Measurements from ENCODE around the gene FAM184A. TPM values are rescaled to one million over a fixed set of nuclear protein-coding genes. Genes with fewer than 3 reads are reported as not detected.

Gene FAM184A
- total and polyA plus RNA-seq, 5 donors from 2014 or later: 1.0 to 7.7 (median 1.7) TPM

DNA sequence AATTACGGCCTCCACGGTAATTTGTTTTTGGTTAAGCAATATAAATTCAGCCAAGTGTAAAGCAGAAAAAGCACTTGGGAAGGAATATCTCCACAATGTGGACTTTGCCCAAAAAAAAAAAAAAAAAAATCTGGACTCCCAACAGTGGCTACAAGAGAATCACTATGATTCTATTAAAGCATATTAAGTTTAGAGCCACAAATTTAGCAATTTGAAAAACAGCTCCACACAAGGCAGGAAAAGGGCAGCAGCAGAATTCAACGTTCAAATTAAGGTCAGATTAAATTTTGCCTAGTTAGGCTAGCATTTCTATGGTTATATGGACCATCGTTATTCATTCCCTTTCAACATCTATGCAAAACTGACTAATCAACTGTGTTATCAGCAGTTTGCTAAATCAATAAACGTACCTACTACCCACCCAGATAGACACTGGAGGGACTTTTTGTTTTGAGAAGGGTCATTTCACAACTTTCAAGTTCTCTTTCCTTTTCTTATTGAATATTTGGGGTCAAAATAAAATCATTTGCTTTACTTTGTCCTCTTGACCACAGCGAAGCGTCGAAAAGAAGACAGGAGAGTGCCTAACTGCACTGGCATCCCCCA is 144.5 kb downstream of the FAM184A start:
- H3K27me3 Mint-ChIP-seq: no peaks in the 10 kb centered on the region
- DNase-seq (no peak), ATAC-seq (ENCODE audit: low read depth in 2 of 2) (no peak)
- peaks cover 23 to 59% (median 41%) of the 10 kb centered on the region in 4 donors for H3K4me1 Mint-ChIP-seq
- H3K4me1 ChIP-seq (ENCODE audit: control insufficient read depth, insufficient read depth, low read length, poor library complexity, severe bottlenecking): peaks cover 14% of the 10 kb centered on the region
- H3K4me3 ChIP-seq (ENCODE audit: low read depth, low read length): peak overlapping the region; percentile 91
- H3K9me3 ChIP-seq (ENCODE audit: control insufficient read depth in 2 of 2, low read length in 2 of 2): no peaks in the 10 kb centered on the region
- H3K9me3 Mint-ChIP-seq: peaks cover 0 to 4% (median 0%) of the 10 kb centered on the region in 7 donors
- peak overlapping the region; percentile 92 to 96 (median 92) for H3K4me3 Mint-ChIP-seq
- H3K36me3 ChIP-seq (ENCODE audit: control insufficient read depth, insufficient read depth, low read length): peaks cover 20% of the 10 kb centered on the region
- H3K27ac Mint-ChIP-seq: peak overlapping the region; percentile 71 to 92 (median 87)
- H3K27ac ChIP-seq (ENCODE audit: insufficient read depth, low read length, poor library complexity, severe bottlenecking): peak overlapping the region; percentile 87
- no peaks in the 10 kb centered on the region for H3K27me3 ChIP-seq (ENCODE audit: control insufficient read depth, insufficient read depth, low read length)
- H3K36me3 Mint-ChIP-seq: peaks cover 24% of the 10 kb centered on the region

DNA sequence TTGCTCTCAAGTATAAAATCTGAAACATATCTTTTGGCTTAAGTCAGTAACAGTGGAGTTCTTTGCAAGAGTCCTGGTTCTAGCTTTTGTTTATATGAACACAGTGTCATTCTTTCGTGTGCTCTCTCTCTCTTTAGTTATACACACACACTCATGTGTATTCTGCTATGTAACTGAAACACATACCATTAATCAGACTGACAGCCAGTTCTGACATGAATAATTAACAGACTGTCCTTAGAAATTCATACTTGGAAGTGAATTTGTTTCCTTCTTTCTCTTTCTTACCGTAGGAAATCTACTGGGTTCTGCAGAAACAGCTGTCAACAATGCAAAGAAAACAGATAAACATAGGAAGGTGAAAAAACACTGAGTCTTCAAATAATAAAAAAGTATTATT is 146.0 kb downstream of the FAM184A start:
- H3K9me3 Mint-ChIP-seq: peaks cover 0 to 1% (median 0%) of the 10 kb centered on the region in 7 donors
- Histone ChIP-seq H3K36me3 (ENCODE audit: control insufficient read depth, insufficient read depth, low read length) (peaks cover 26% of the 10 kb centered on the region), H3K27me3 (ENCODE audit: control insufficient read depth, insufficient read depth, low read length) (no peaks in the 10 kb centered on the region), H3K4me1 (ENCODE audit: control insufficient read depth, insufficient read depth, low read length, poor library complexity, severe bottlenecking) (peaks cover 14% of the 10 kb centered on the region), H3K27ac (ENCODE audit: insufficient read depth, low read length, poor library complexity, severe bottlenecking) (no peak overlapping the region), H3K9me3 (ENCODE audit: control insufficient read depth in 2 of 2, low read length in 2 of 2) (no peaks in the 10 kb centered on the region), H3K4me3 (ENCODE audit: low read depth, low read length) (no peak overlapping the region)
- H3K4me3 Mint-ChIP-seq: peak overlapping the region in 2 of 4 donors; percentile 36 to 96
- DNase-seq (no peak), ATAC-seq (ENCODE audit: low read depth in 2 of 2) (no peak)
- H3K27ac Mint-ChIP-seq: no peak overlapping the region
- peaks cover 18% of the 10 kb centered on the region for H3K36me3 Mint-ChIP-seq
- no peaks in the 10 kb centered on the region for H3K27me3 Mint-ChIP-seq
- H3K4me1 Mint-ChIP-seq: peaks cover 23 to 63% (median 41%) of the 10 kb centered on the region in 4 donors

DNA sequence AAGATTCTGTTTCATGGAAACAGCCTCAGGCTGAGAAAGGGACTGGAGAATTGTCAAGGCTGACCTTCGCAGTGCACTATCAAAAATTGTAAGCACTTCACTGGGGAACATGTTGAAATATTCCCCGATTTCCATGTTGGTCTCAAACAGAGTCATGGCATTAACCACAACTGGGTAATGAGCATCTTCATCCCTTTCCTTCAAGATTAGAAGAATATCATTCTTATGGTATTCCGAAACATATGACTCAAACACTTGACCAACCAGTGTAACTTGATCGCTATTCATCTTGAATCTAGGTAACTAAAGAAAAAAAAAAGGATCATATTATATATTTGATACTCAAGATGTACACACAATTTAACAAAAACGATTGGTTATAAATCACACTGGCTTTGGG is 147.0 kb downstream of the FAM184A start:
- no peak for DNase-seq
- Histone ChIP-seq H3K9me3 (ENCODE audit: control insufficient read depth in 2 of 2, low read length in 2 of 2) (no peaks in the 10 kb centered on the region), H3K4me1 (ENCODE audit: control insufficient read depth, insufficient read depth, low read length, poor library complexity, severe bottlenecking) (peaks cover 14% of the 10 kb centered on the region), H3K27me3 (ENCODE audit: control insufficient read depth, insufficient read depth, low read length) (no peaks in the 10 kb centered on the region), H3K36me3 (ENCODE audit: control insufficient read depth, insufficient read depth, low read length) (peaks cover 30% of the 10 kb centered on the region), H3K27ac (ENCODE audit: insufficient read depth, low read length, poor library complexity, severe bottlenecking) (no peak overlapping the region), H3K4me3 (ENCODE audit: low read depth, low read length) (no peak overlapping the region)
- ATAC-seq (ENCODE audit: low read depth in 2 of 2): no peak
- no peaks in the 10 kb centered on the region for H3K9me3 Mint-ChIP-seq
- peaks cover 27 to 58% (median 39%) of the 10 kb centered on the region in 4 donors for H3K4me1 Mint-ChIP-seq
- H3K27me3 Mint-ChIP-seq: no peaks in the 10 kb centered on the region
- H3K4me3 Mint-ChIP-seq: no peak overlapping the region
- H3K36me3 Mint-ChIP-seq: peaks cover 19% of the 10 kb centered on the region
- no peak overlapping the region for H3K27ac Mint-ChIP-seq

DNA sequence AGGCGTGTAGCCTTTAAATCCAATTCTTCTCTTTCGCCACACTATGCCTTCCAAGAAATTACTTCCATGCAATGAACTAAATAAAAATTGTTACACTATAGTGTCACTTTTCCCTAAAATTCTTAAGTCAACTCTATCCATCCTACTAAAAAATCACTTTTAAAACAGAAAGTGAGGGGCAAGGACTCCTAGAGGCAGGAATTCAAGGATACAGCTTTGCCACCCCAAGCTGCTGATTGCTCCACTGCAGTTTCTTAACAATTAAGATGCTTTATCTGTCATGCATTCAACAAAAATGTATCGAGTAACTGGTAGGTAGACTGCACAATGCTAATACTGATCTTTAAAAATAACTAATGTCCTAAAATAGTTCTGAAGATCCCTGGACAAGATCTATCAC is 147.8 kb downstream of the FAM184A start:
- no peak overlapping the region for H3K27ac ChIP-seq (ENCODE audit: insufficient read depth, low read length, poor library complexity, severe bottlenecking)
- peaks cover 14% of the 10 kb centered on the region for H3K4me1 ChIP-seq (ENCODE audit: control insufficient read depth, insufficient read depth, low read length, poor library complexity, severe bottlenecking)
- no peaks in the 10 kb centered on the region for H3K27me3 Mint-ChIP-seq
- no peaks in the 10 kb centered on the region for H3K9me3 Mint-ChIP-seq
- no peak overlapping the region for H3K4me3 Mint-ChIP-seq
- H3K27me3 ChIP-seq (ENCODE audit: control insufficient read depth, insufficient read depth, low read length): no peaks in the 10 kb centered on the region
- H3K4me3 ChIP-seq (ENCODE audit: low read depth, low read length): no peak overlapping the region
- peaks cover 24 to 54% (median 36%) of the 10 kb centered on the region in 4 donors for H3K4me1 Mint-ChIP-seq
- DNase-seq (no peak), ATAC-seq (ENCODE audit: low read depth in 2 of 2) (no peak)
- H3K36me3 ChIP-seq (ENCODE audit: control insufficient read depth, insufficient read depth, low read length): peaks cover 33% of the 10 kb centered on the region
- H3K27ac Mint-ChIP-seq: no peak overlapping the region
- no peaks in the 10 kb centered on the region for H3K9me3 ChIP-seq (ENCODE audit: control insufficient read depth in 2 of 2, low read length in 2 of 2)
- peaks cover 22% of the 10 kb centered on the region for H3K36me3 Mint-ChIP-seq

DNA sequence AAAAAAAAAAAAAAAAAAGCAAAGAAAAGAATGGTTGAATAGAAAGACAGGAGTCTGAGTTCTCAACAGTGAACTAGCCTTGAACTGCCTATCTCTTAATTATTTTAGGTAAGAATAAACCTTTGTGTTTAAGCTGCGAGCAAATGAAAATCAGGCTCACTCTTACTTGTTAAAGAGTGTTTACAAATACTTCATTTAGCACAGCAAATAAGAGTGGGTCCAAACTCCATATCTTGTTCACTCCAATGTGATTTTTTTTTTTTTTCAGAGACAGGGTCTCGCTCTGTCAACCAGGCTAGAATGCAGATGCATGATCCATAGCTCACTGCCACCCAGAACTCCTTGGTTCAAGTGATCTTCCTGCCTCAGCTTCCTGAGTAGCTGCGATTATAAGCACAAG is 155.4 kb downstream of the FAM184A start:
- Mint-ChIP-seq H3K4me1 (peaks cover 9 to 23% (median 15%) of the 10 kb centered on the region in 4 donors), H3K36me3 (peaks cover 51% of the 10 kb centered on the region), H3K9me3 (no peaks in the 10 kb centered on the region), H3K27ac (no peak overlapping the region), H3K4me3 (no peak overlapping the region), H3K27me3 (no peaks in the 10 kb centered on the region)
- Histone ChIP-seq H3K27ac (ENCODE audit: insufficient read depth, low read length, poor library complexity, severe bottlenecking) (no peak overlapping the region), H3K27me3 (ENCODE audit: control insufficient read depth, insufficient read depth, low read length) (no peaks in the 10 kb centered on the region), H3K9me3 (ENCODE audit: control insufficient read depth in 2 of 2, low read length in 2 of 2) (no peaks in the 10 kb centered on the region), H3K36me3 (ENCODE audit: control insufficient read depth, insufficient read depth, low read length) (peaks cover 64% of the 10 kb centered on the region), H3K4me1 (ENCODE audit: control insufficient read depth, insufficient read depth, low read length, poor library complexity, severe bottlenecking) (no peaks in the 10 kb centered on the region), H3K4me3 (ENCODE audit: low read depth, low read length) (no peak overlapping the region)
- no peak for ATAC-seq (ENCODE audit: low read depth in 2 of 2)
- DNase-seq: no peak

DNA sequence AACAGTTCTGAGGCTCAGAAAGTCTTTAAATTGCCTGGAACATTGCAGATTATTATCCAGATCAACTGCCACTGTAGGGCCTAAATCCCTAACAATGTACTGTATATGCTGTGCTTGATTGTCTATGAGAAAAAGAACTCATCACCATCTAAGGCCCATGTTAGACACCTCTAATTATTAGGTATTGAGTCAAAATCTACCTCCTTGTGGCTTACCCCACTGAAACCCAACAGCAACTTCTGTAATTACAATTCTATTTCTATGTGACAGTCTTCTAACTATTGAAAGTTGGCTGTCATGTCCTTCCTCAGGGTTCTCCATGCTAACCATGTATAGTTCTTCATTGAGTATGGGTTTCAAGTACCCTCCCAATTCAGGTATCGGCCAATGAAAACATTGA is 157.4 kb downstream of the FAM184A start:
- DNase-seq (no peak), ATAC-seq (ENCODE audit: low read depth in 2 of 2) (no peak)
- H3K36me3 ChIP-seq (ENCODE audit: control insufficient read depth, insufficient read depth, low read length): peaks cover 70% of the 10 kb centered on the region
- H3K4me1 ChIP-seq (ENCODE audit: control insufficient read depth, insufficient read depth, low read length, poor library complexity, severe bottlenecking): no peaks in the 10 kb centered on the region
- no peaks in the 10 kb centered on the region for H3K9me3 ChIP-seq (ENCODE audit: control insufficient read depth in 2 of 2, low read length in 2 of 2)
- no peak overlapping the region for H3K27ac ChIP-seq (ENCODE audit: insufficient read depth, low read length, poor library complexity, severe bottlenecking)
- no peak overlapping the region for H3K4me3 ChIP-seq (ENCODE audit: low read depth, low read length)
- no peaks in the 10 kb centered on the region for H3K27me3 ChIP-seq (ENCODE audit: control insufficient read depth, insufficient read depth, low read length)
- peak overlapping the region in 2 of 3 donors; percentile 35 to 54 for H3K27ac Mint-ChIP-seq
- no peak overlapping the region for H3K4me3 Mint-ChIP-seq
- peaks cover 5 to 20% (median 10%) of the 10 kb centered on the region in 4 donors for H3K4me1 Mint-ChIP-seq
- peaks cover 52% of the 10 kb centered on the region for H3K36me3 Mint-ChIP-seq
- no peaks in the 10 kb centered on the region for H3K9me3 Mint-ChIP-seq
- no peaks in the 10 kb centered on the region for H3K27me3 Mint-ChIP-seq

DNA sequence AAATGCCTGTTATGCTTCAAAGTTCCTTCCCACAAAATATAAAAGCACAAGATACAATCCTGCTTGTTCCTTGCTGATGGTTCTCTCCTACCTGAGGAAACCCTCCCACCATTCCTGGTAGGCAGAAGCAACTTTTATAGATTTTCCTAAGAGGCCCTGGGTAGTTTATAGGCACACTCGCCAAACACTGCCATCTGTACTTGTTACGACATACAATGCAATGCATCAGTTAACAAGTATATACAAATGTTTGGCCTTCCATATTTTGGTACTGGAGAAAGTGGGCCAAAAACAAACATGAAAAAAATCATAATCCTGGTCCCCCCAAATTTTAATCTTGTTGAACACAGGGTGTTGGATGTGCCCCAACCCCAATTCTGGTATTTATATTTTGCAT is 160.1 kb downstream of the FAM184A start:
- Histone ChIP-seq H3K36me3 (ENCODE audit: control insufficient read depth, insufficient read depth, low read length) (peaks cover 72% of the 10 kb centered on the region), H3K27ac (ENCODE audit: insufficient read depth, low read length, poor library complexity, severe bottlenecking) (no peak overlapping the region), H3K9me3 (ENCODE audit: control insufficient read depth in 2 of 2, low read length in 2 of 2) (no peaks in the 10 kb centered on the region), H3K4me3 (ENCODE audit: low read depth, low read length) (no peak overlapping the region), H3K4me1 (ENCODE audit: control insufficient read depth, insufficient read depth, low read length, poor library complexity, severe bottlenecking) (no peaks in the 10 kb centered on the region), H3K27me3 (ENCODE audit: control insufficient read depth, insufficient read depth, low read length) (no peaks in the 10 kb centered on the region)
- DNase-seq (no peak), ATAC-seq (ENCODE audit: low read depth in 2 of 2) (no peak)
- Mint-ChIP-seq H3K27me3 (no peaks in the 10 kb centered on the region), H3K9me3 (no peaks in the 10 kb centered on the region), H3K4me1 (peaks cover 2 to 26% (median 14%) of the 10 kb centered on the region in 4 donors), H3K36me3 (peaks cover 49% of the 10 kb centered on the region), H3K27ac (peak overlapping the region in 2 of 3 donors; percentile 30 to 39), H3K4me3 (no peak overlapping the region)
